Activated naive CD4-positive, alpha-beta T cell (primary cell): ENCODE results near the gene ADGRL3.

Experiments used
- DNase-seq, 4 experiments: peaks; one replicate each; lab custom pipeline; 2025; lab: John Stamatoyannopoulos, UW

ADGRL3 gene

DNA sequence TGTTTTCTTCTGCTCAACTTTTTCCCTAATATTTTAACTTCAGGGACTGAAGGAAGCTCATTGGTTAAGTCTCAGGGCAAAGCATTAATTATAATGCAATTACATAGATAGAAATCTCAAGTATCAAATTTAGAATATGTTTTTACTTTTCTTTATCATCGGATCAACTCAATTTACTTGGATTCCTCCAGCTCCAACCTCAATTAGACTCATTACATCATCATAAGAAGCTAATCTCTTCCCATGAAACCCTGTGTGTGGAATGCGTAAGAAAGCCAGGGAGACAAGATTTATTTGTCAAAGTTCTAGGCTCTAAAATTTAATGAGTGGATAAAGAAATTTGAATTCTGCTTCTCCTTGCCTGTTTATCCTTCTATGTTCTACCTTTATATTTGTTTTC is 918.4 kb downstream of the ADGRL3 start:
- DNase-seq, result no peak

DNA sequence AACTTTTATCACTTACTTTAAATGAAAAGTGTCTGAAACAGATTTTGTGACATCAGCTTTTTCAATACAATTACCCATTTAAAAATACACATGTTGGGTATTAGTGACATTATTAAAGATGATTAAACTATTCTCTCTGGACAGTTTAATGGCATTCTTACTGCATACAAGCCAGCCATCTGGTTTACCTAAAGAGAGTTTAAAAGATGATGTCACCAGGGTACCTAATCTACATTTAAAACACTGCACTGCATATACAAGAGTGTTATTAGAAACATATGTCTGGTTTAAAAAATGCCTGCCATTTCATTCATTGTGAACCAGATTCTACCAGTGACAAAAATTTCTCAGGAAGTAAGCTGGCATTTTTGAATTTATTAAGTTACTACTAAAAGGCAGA is 919.1 kb downstream of the ADGRL3 start:
- DNase-seq, result no peak

DNA sequence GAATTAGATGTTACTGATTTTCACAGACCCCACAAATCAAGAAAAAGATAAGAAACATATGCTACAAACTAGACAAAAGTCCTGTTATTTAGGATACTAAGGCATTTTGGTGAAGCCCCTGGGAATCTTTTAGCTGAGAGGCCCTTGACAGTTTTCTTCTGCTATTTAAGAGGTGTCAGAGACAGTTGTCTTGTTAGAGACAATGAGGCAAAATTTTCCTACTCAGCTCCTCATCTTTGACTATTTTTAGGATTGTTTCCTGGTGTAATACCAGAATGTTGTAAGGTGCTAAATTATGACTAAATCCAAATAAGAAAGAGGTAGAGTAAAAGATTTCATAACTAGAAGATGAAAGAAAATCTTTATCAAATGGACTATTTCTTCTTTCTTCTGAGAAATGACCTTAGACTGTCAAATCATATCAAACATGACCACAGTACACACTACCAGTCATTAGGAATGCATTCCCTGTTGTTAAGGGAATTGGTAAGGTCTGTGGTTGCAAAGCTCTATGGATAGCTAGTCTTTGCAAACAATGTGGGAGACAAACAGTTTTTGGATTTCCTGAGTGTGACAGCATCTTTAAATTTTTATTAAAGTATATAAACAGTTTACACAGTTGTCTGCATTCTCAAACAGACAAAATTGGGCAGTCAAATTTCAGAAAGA is 926.1 kb downstream of the ADGRL3 start:
- no peak for DNase-seq
